ENCODE results near the gene LDB3.

LDB3 gene

DNA sequence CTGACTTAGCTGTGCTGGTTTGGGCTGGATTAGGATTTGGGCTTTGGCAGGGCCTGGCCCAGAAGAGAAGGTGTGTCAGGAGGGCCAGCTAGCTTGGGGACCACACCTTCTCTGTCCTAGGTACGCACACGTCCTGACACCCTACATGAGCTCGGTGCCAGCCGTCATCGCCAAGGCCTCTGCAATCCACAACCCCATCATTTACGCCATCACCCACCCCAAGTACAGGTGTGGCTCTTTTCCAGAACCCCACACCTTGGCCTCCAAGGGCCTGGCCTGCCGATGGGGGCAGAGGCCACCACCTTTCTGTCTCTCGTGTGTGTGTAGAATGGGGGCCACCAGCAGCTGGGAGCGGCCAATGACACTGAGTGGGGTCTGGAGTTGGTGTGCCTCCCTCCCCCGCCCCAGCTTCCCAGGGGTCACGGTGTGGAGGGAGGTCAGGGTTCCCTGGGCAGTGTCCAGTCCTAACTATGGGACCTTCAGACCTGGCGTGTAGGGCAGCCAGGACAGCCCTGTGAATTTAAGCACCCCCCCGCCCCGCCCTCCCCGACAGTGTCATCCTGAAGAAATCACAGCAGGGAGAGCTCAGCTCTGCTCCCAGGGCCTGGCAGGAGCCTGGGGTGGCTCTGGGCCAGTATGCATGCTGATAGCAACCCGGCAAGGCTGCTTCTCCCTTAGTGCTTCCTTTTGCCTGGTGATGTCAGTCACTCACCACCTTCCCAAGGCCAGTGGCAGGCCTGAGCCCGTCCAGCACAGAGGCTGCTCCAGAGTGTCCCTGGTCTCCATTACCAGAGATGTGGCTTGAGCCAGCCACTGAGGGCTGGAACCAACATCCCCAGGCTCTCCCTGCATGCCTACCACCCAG, 6.9 kb upstream of the LDB3 start:
- H3K36me3 ChIP-seq: no peaks in the 10 kb centered on the region
- H3K9ac ChIP-seq: no peak overlapping the region
- peaks cover 0 to 36% (median 13%) of the 10 kb centered on the region in 10 experiments; a peak in 14 of 20 replicates for H3K4me1 ChIP-seq
- H3K27me3 ChIP-seq: no peaks in the 10 kb centered on the region
- H3K4me2 ChIP-seq: peak overlapping the region in 1 of 11 experiments; percentile 26; a peak in 1 of 22 replicates
- TF ChIP-seq Cebpa-rat (IDR thresholded peaks at IDR 0.05): no peak
- H4K20me1 ChIP-seq: peaks cover 0 to 5% (median 0%) of the 10 kb centered on the region in 11 experiments; a peak in 2 of 22 replicates
- H3K27ac ChIP-seq: no peak overlapping the region
- no peaks in the 10 kb centered on the region for H3K9me3 ChIP-seq (replicated peaks in 1 of 11)
- no peak overlapping the region for H3K4me3 ChIP-seq

DNA sequence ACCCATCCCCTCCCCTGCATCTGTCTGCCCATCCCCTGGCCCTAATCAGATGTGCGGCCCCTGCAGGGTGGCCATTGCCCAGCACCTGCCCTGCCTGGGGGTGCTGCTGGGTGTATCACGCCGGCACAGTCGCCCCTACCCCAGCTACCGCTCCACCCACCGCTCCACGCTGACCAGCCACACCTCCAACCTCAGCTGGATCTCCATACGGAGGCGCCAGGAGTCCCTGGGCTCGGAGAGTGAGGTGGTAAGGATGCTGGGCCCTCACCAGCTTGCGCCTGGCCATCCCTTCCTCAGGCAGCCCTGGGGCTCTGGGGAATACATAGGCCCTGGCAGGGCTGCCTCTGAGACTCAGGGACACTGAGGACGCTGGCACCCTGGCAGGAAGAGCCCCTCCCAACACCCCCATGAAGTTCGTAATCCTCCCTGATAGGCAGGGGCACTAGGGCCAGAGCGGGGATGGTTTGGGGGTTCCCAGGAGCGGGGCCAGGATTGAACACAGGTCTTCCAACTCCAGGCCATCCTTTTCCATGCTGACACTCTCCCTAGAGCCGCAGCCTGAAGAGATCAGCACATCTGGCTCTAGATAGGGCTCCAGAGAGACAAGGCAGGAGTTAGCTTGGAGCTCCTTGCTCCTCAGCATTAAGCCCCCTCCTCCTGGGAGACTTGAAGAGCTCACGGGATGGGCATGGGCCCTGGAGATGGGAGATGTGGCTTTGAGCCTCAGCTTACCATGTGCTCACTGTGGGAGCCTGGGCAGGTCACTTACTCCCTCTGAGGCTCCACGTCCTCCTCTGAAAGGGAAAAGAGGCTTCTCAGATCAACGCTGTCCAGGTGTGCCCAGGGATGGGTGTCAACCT, 5.9 kb upstream of the LDB3 start:
- Histone ChIP-seq H3K9me3 (replicated peaks in 1 of 11) (no peaks in the 10 kb centered on the region), H3K4me3 (no peak overlapping the region), H3K4me1 (peaks cover 0 to 46% (median 24%) of the 10 kb centered on the region in 10 experiments; a peak in 15 of 20 replicates), H3K27me3 (no peaks in the 10 kb centered on the region), H3K4me2 (peak overlapping the region in 1 of 11 experiments; percentile 26; a peak in 1 of 22 replicates), H3K9ac (no peak overlapping the region), H3K36me3 (no peaks in the 10 kb centered on the region), H4K20me1 (peaks cover 0 to 7% (median 0%) of the 10 kb centered on the region in 11 experiments; a peak in 2 of 22 replicates), H3K27ac (no peak overlapping the region)
- no peak for TF ChIP-seq Cebpa-rat (IDR thresholded peaks at IDR 0.05)

DNA sequence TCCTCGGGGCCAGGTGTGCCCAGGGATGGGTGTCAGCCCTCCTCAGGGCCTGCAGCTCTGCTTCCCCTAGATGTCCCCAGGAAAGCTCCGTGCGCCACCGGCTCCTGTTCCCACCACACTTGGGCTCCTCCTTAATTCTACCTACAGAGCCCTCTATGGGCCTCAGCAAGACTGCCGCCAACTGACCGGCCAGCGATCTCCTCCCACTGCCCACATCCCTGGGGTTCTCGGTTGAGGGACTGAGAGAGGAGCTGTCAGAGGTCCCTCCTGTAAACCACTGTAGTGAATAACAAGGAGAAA, 5.3 kb upstream of the LDB3 start:
- H3K27me3 ChIP-seq: no peaks in the 10 kb centered on the region

GRCh38 chr10:86663576-86664339, 4.6 kb upstream of the LDB3 start:
- peaks cover 0 to 7% (median 0%) of the 10 kb centered on the region in 11 experiments; a peak in 2 of 22 replicates for H4K20me1 ChIP-seq
- H3K27ac ChIP-seq: no peak overlapping the region
- no peak for TF ChIP-seq Cebpa-rat (IDR thresholded peaks at IDR 0.05)
- no peaks in the 10 kb centered on the region for H3K9me3 ChIP-seq (replicated peaks in 1 of 11)
- H3K4me3 ChIP-seq: no peak overlapping the region
- no peaks in the 10 kb centered on the region for H3K27me3 ChIP-seq
- peaks cover 9 to 59% (median 37%) of the 10 kb centered on the region in 10 experiments; a peak in 19 of 20 replicates for H3K4me1 ChIP-seq
- no peak overlapping the region for H3K4me2 ChIP-seq
- no peak overlapping the region for H3K9ac ChIP-seq
- no peaks in the 10 kb centered on the region for H3K36me3 ChIP-seq

More for the DNA sequence above, 5.3 kb upstream of the LDB3 start:
- no peak for TF ChIP-seq Cebpa-rat (IDR thresholded peaks at IDR 0.05)
- H3K36me3 ChIP-seq: no peaks in the 10 kb centered on the region
- peaks cover 0 to 7% (median 0%) of the 10 kb centered on the region in 11 experiments; a peak in 2 of 22 replicates for H4K20me1 ChIP-seq
- no peaks in the 10 kb centered on the region for H3K9me3 ChIP-seq (replicated peaks in 1 of 11)
- peaks cover under 1 to 52% (median 29%) of the 10 kb centered on the region in 10 experiments; a peak in 19 of 20 replicates for H3K4me1 ChIP-seq
- H3K9ac ChIP-seq: no peak overlapping the region
- H3K4me2 ChIP-seq: no peak overlapping the region
- H3K4me3 ChIP-seq: no peak overlapping the region
- no peak overlapping the region for H3K27ac ChIP-seq

DNA sequence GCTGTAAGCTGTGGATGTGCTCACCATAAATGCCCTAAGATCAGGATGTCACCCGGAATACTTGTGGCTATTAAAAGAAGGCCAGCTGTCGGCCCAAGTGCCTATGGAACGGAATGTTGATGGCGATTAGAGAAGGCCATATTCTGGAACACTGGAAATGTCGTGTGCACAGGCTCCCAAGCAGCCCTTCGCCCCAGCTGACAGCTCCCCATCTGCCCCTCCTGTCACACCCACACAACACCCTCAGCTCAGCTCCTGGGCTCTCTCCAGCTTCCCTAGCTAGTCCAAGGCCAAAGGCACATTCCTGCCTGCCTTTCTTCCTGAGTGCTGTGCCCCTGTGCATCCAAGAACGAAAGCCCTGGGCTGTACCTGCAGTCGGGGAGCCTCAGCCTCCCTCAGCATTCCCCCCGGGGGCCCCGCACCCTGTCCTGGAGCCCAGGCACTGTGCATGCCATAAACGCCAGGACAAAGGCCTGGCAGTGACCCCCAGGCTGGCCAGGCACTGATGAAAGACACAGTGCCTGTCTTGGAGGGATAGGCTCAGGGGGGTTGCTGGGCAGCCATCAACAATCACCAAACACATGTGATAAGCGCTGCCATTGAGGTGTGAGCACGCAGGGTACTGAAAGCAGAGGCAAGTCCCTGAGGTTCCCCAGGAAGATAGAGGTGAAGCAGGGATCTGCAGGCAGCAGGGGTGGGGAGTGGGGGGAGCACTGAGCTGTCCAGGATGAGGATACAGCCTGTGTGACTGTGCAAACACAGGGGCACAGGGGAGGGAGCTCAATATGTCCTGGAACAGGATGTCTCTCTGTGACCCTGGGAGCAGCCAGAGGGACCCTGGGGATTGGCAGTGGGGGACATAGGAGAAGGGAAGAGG, 3.7 kb upstream of the LDB3 start:
- Histone ChIP-seq H3K4me2 (peak overlapping the region in 4 of 11 experiments; percentile 4 to 34 (median 12); a peak in 3 of 22 replicates), H3K36me3 (no peaks in the 10 kb centered on the region), H3K4me3 (no peak overlapping the region), H3K4me1 (peaks cover 10 to 62% (median 45%) of the 10 kb centered on the region in 10 experiments; a peak in 19 of 20 replicates), H3K27ac (no peak overlapping the region), H4K20me1 (peaks cover 0 to 14% (median 0%) of the 10 kb centered on the region in 11 experiments; a peak in 5 of 22 replicates), H3K27me3 (no peaks in the 10 kb centered on the region), H3K9ac (no peak overlapping the region), H3K9me3 (replicated peaks in 1 of 11) (no peaks in the 10 kb centered on the region)
- no peak for TF ChIP-seq Cebpa-rat (IDR thresholded peaks at IDR 0.05)

GRCh38 chr10:86665218-86665607, 3.1 kb upstream of the LDB3 start:
- no peak for TF ChIP-seq Cebpa-rat (IDR thresholded peaks at IDR 0.05)
- Histone ChIP-seq H3K36me3 (no peaks in the 10 kb centered on the region), H3K27ac (no peak overlapping the region), H3K9me3 (replicated peaks in 1 of 11) (no peaks in the 10 kb centered on the region), H3K4me1 (peaks cover 10 to 67% (median 51%) of the 10 kb centered on the region in 10 experiments; a peak in 19 of 20 replicates), H3K4me3 (no peak overlapping the region), H3K4me2 (peak overlapping the region in 4 of 11 experiments; percentile 4 to 34 (median 12); a peak in 3 of 22 replicates), H4K20me1 (peaks cover 0 to 18% (median 0%) of the 10 kb centered on the region in 11 experiments; a peak in 5 of 22 replicates), H3K9ac (no peak overlapping the region), H3K27me3 (no peaks in the 10 kb centered on the region)

GRCh38 chr10:86665868-86666267, 2.4 kb upstream of the LDB3 start:
- Histone ChIP-seq H3K27me3 (no peaks in the 10 kb centered on the region), H3K9me3 (replicated peaks in 1 of 11) (no peaks in the 10 kb centered on the region), H3K4me2 (peak overlapping the region in 4 of 11 experiments; percentile 89 to 93 (median 92); a peak in 4 of 22 replicates), H3K4me3 (no peak overlapping the region), H3K9ac (no peak overlapping the region), H3K36me3 (no peaks in the 10 kb centered on the region), H3K27ac (no peak overlapping the region), H3K4me1 (peaks cover 10 to 74% (median 57%) of the 10 kb centered on the region in 10 experiments; a peak in 19 of 20 replicates), H4K20me1 (peaks cover 0 to 24% (median 0%) of the 10 kb centered on the region in 11 experiments; a peak in 5 of 22 replicates)
- TF ChIP-seq Cebpa-rat (IDR thresholded peaks at IDR 0.05): no peak

Measured in BLaER1 treated with 17β-estradiol and CSF1 and Interleukin-3, amounts not matched to agents 10 nM and 100 nM (cell line).